Gastroesophageal sphincter (tissue), 4 donors: ENCODE results near the gene R3HCC1L. TPM values are rescaled to one million over a fixed set of nuclear protein-coding genes. Genes with fewer than 3 reads are reported as not detected.

ENCODE experiments used
- ATAC-seq: fragments of 150-250 bp; one replicate; pipeline ENCODE4 v1.9.1; 2016; ENCODE audit warnings: mild to moderate bottlenecking, moderate library complexity
- H3K27ac ChIP-seq, 4 donors: fragments of 200-600 bp; sonication (generic) in 3 of 4; 1 replicate in 3 of 4; 2 replicates in 1 of 4; pipeline ENCODE4 v1.5.1; 2016 to 2019
- H3K27me3 ChIP-seq: fragments of 200-600 bp; sonication (generic); one replicate; pipeline ENCODE4 v1.5.1; 2019
- H3K36me3 ChIP-seq, 2 donors: fragments of 200-600 bp; sonication (generic); one replicate each; pipeline ENCODE4 v1.5.1; 2019; ENCODE audit warnings: control low read depth in 1 of 2
- H3K4me1 ChIP-seq, 3 donors: fragments of 200-600 bp; sonication (generic); 1 replicate in 2 of 3; 2 replicates in 1 of 3; pipeline ENCODE4 v1.5.1; 2016 to 2019; ENCODE audit warnings: control low read depth in 2 of 3
- H3K4me3 ChIP-seq, 2 donors: fragments of 200-600 bp; sonication (generic); one replicate each; pipeline ENCODE4 v1.5.1; 2019; ENCODE audit warnings: mild to moderate bottlenecking in 1 of 2, moderate library complexity in 1 of 2
- H3K9me3 ChIP-seq, 3 donors: fragments of 200-600 bp; sonication (generic); one replicate each; pipeline ENCODE4 v1.5.1; 2017 to 2019; ENCODE audit warnings: control low read depth in 2 of 3
- EP300 ChIP-seq: sonication (generic); formaldehyde crosslinking; IDR thresholded peaks from one replicate; pipeline ENCODE4 v1.6.1; 2017; ENCODE audit warnings: antibody characterized with exemption, mild to moderate bottlenecking
- POLR2A ChIP-seq, 2 donors: fragments of 450-650 bp; IDR thresholded peaks; one replicate each; pipeline ENCODE4 v1.6.1; 2017; ENCODE audit warnings: antibody characterized with exemption in 2 of 2, mild to moderate bottlenecking in 2 of 2, moderate library complexity in 1 of 2
- POLR2AphosphoS5 ChIP-seq: sonication (generic); formaldehyde crosslinking; IDR thresholded peaks from one replicate; pipeline ENCODE4 v1.6.1; 2017; ENCODE audit warnings: antibody characterized with exemption
- WGBS, 2 donors: methylation state at CpG; one replicate each; pipeline ENCODE4 v1.1.5; 2018; ENCODE audit warnings: low coverage in 1 of 2; 5-methylcytosine and 5-hydroxymethylcytosine counted together
- total RNA-seq, 4 donors: library from RNA; depleted of rRNA; stranded (reverse); fragments of >200 nt; gene quantifications; one replicate each; pipeline ENCODE4 v1.1.0, GENCODE V29; 2016
- TF ChIP-seq, protein P1 (sequence below), 4 experiments: fragments of 200-600 bp in 2 of 4; fragments of 450-650 bp in 2 of 4; sonication (generic) in 1 of 4; IDR thresholded peaks; one replicate each; pipeline ENCODE4 v1.5.1; 2017 to 2019; ENCODE audit warnings: antibody characterized with exemption in 4 of 4, mild to moderate bottlenecking in 2 of 4, moderate library complexity in 2 of 4

The R3HCC1L gene
- total RNA-seq, 4 donors from 2014 or later: 9.0 to 15.4 (median 13.7) TPM

DNA sequence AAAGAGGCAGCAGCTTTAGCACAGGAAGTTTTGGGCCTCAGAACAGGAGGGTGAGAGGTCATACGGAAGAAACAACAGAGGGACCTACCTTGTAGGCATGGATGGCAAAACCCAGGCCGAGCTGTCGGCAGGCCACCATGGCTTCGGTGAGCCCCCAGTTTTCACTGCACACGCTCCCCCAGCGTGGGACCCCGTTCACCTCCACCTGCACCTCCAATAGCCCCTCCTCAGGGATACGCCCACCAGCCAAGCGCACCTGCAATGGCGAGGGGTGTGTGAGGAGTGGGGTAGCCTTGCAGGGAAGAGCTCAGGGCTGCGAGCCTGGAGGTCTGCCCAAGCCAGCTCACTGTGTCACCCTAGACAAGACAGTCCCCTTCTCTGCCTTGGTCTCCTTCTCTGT, 122.2 kb downstream of the R3HCC1L start:
- H3K27me3 ChIP-seq: no peaks in the 10 kb centered on the region
- H3K4me1 ChIP-seq: peaks cover 0 to 15% (median 6%) of the 10 kb centered on the region in 3 donors
- H3K4me3 ChIP-seq: no peak overlapping the region
- no peak for ATAC-seq
- no peak overlapping the region for H3K27ac ChIP-seq
- H3K36me3 ChIP-seq: peaks cover 0 to 35% of the 10 kb centered on the region in 2 donors
- WGBS, 2 donors: 90 to 100% methylated on average over 2 of the region's 11 CpGs
- H3K9me3 ChIP-seq: no peaks in the 10 kb centered on the region
- TF ChIP-seq POLR2A (IDR thresholded peaks at IDR 0.05) (no peak), EP300 (no peak), POLR2AphosphoS5 (no peak)
- TF ChIP-seq, protein P1, sequence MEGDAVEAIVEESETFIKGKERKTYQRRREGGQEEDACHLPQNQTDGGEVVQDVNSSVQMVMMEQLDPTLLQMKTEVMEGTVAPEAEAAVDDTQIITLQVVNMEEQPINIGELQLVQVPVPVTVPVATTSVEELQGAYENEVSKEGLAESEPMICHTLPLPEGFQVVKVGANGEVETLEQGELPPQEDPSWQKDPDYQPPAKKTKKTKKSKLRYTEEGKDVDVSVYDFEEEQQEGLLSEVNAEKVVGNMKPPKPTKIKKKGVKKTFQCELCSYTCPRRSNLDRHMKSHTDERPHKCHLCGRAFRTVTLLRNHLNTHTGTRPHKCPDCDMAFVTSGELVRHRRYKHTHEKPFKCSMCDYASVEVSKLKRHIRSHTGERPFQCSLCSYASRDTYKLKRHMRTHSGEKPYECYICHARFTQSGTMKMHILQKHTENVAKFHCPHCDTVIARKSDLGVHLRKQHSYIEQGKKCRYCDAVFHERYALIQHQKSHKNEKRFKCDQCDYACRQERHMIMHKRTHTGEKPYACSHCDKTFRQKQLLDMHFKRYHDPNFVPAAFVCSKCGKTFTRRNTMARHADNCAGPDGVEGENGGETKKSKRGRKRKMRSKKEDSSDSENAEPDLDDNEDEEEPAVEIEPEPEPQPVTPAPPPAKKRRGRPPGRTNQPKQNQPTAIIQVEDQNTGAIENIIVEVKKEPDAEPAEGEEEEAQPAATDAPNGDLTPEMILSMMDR (IDR thresholded peaks at IDR 0.05): no peak

DNA sequence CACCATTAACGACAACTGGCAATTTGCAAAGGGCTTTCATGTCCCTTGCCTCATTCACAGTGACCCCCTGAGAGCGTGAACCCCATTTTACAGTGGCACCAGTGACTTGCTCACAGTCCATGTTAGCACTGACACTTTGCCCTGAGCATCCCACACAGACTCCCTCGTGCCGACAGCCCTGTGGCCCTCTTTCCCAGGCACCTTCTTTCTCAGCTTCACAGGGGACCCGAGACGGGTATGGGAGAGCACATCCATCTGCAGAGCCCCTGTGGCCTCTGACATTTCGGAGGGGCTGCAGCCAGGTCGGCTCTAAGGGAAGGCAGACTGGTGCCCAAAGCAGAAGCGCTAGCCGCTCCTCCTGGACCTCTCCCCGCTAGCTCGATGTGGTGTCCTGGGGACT, 122.7 kb downstream of the R3HCC1L start:
- Histone ChIP-seq H3K27me3 (no peaks in the 10 kb centered on the region), H3K4me3 (no peak overlapping the region), H3K27ac (no peak overlapping the region), H3K36me3 (peaks cover 0 to 35% of the 10 kb centered on the region in 2 donors), H3K4me1 (peaks cover 0 to 15% (median 6%) of the 10 kb centered on the region in 3 donors), H3K9me3 (no peaks in the 10 kb centered on the region)
- WGBS, 2 donors: 87 to 89% methylated on average over 3 of the region's 12 CpGs
- TF ChIP-seq EP300 (no peak), POLR2A (IDR thresholded peaks at IDR 0.05) (no peak), POLR2AphosphoS5 (no peak)
- TF ChIP-seq, protein P1 (IDR thresholded peaks at IDR 0.05): no peak
- ATAC-seq: no peak

DNA sequence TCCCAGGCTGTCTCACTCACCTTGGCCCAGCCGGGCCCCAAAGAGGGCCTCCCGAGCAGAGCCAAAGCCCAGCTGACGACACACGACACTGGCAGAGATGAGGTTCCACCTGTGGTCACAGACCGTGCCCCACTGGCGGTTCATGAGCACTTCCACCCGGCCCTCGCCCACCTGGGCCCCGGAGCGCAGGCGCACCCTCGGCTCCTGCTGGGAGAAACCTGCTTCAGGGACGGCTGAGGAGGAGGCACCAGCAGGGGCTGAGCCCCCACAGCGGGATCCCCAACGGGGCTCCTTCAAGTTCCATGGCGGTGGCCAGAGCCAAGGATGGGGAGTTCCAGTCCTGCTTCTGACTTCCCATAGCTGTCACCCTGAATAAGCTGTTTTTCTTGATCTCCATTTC, 123.5 kb downstream of the R3HCC1L start:
- H3K4me1 ChIP-seq: peaks cover 0 to 15% (median 6%) of the 10 kb centered on the region in 3 donors
- no peaks in the 10 kb centered on the region for H3K9me3 ChIP-seq
- H3K27me3 ChIP-seq: no peaks in the 10 kb centered on the region
- peaks cover 0 to 30% of the 10 kb centered on the region in 2 donors for H3K36me3 ChIP-seq
- WGBS, 2 donors: 90 to 100% methylated on average over 1 to 2 of the region's 16 CpGs
- ATAC-seq: no peak
- no peak overlapping the region for H3K4me3 ChIP-seq
- TF ChIP-seq POLR2A (IDR thresholded peaks at IDR 0.05): no peak
- H3K27ac ChIP-seq: no peak overlapping the region

DNA sequence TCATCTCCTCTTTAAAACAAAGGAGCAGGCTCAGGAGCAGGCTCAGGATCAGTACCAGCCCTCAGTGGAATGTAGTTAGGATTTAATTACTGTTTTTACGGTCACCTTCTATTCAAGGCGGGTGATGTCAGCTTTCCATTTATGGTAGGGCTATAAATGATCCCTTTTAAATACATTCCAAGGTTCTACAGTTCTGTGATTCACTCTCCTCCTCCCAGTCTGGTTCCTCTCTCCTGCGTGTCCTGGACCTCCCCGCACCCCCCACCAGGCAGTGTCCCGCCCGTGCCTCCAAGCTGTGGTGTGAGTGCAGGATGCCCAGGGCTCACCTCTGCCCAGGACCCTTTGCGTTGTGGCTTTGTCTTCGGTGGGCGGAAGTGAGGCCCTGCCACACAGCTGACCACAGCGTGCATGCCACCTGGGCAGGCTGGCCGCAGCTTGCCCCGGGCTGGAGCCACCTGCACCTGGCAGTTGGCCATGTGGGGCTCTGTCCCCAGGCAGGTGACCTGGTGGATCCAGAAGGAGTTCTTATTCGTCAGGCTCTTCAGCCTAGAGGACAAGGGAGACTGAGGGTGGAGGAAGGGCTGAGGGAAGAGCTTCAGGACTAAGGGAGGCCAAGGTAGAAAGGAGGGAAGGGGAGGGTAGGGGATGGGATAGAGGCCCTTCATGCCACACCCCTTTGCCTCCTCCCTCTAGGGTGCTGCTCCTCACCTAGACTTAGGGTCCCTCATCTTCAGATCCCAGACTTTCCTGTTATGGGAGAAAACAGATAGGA, 124.4 kb downstream of the R3HCC1L start:
- Histone ChIP-seq H3K9me3 (no peaks in the 10 kb centered on the region), H3K4me3 (no peak overlapping the region), H3K27me3 (no peaks in the 10 kb centered on the region), H3K4me1 (peaks cover 0 to 15% (median 6%) of the 10 kb centered on the region in 3 donors), H3K27ac (no peak overlapping the region), H3K36me3 (peaks cover 0 to 24% of the 10 kb centered on the region in 2 donors)
- WGBS, 2 donors: 52 to 87% methylated on average over 3 of the region's 13 CpGs
- ATAC-seq: no peak
- no peak for TF ChIP-seq POLR2AphosphoS5
- TF ChIP-seq, protein P1 (IDR thresholded peaks at IDR 0.05): no peak
- TF ChIP-seq EP300: no peak
- no peak for TF ChIP-seq POLR2A (IDR thresholded peaks at IDR 0.05)

DNA sequence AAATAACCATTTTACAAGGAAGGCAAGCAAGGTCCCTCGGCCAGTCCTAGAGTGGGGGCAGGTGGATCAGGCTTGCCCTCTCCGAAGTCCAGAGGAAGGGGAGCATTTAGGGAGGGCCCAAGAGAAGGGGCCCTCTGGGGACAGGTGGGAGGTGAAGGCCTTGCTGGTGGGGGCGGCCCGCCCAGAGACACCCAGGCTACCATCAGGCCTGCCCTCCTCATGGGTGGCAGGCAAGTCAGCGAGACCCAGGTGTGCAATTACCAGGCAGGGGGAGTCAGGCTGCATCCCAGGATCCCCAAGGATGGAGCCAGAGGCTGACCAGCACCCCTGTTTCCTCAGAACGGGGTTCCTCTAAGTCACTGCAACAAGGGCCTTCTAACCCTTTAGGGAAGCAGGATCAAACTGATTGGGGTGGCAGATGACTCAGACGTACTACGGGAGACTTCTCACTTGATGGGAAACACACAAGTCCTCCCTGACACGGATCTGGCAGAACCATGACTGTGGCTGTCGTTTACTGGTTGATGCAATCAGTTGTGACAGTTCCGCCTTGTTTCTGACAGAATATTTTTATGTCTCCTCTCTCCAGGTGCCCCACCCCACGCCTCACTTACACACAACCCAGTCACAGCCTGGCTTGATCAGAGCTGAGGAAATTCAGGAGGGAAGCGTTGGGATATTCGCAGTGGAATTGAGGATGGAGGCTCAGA, 125.3 kb downstream of the R3HCC1L start:
- H3K9me3 ChIP-seq: no peaks in the 10 kb centered on the region
- peaks cover 0 to 15% (median 6%) of the 10 kb centered on the region in 3 donors for H3K4me1 ChIP-seq
- peaks cover 0 to 23% of the 10 kb centered on the region in 2 donors for H3K36me3 ChIP-seq
- no peak overlapping the region for H3K27ac ChIP-seq
- 71 to 100% methylated on average over 1 to 12 of the region's 14 CpGs for WGBS, 2 donors
- no peak overlapping the region for H3K4me3 ChIP-seq
- H3K27me3 ChIP-seq: no peaks in the 10 kb centered on the region
- no peak for ATAC-seq
- TF ChIP-seq POLR2A (IDR thresholded peaks at IDR 0.05) (no peak), EP300 (no peak), POLR2AphosphoS5 (no peak)
- TF ChIP-seq, protein P1 (IDR thresholded peaks at IDR 0.05): no peak
